Measurements from ENCODE around the gene WFS1.

DNA sequence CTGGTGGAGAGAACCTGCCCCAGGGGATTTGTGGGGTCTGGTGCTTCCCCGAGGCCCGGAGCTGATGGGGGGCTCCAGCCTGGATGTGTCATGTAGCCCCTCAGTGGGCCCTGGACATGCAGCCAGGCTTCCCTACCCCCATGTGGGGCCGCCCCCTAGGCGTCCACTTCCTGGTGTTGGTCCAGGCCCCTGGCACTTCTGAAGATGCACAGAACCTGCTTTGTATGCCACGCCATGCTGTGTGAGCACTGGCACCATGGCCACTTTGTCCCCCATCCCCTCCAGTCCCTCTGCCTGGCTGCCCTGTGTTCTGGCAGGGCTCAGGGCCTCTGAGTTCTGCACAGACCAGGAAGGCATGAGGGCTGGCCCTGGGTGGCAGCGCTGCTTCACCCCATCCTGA is 29.2 kb downstream of the WFS1 start:
- TF ChIP-seq CTCF (IDR thresholded peaks at IDR 0.05) (no peak), POLR2A (IDR thresholded peaks at IDR 0.05) (no peak)

Data from thyroid gland (tissue), 4 donors.